NCI-H1105 treated with DMSO at 0.1 percent for 48 hours (cell line): ENCODE data around the gene RNF208.

ENCODE experiments used
- DNase-seq: peaks from one replicate; lab custom pipeline; 2025; lab: John Stamatoyannopoulos, UW

The RNF208 gene

DNA sequence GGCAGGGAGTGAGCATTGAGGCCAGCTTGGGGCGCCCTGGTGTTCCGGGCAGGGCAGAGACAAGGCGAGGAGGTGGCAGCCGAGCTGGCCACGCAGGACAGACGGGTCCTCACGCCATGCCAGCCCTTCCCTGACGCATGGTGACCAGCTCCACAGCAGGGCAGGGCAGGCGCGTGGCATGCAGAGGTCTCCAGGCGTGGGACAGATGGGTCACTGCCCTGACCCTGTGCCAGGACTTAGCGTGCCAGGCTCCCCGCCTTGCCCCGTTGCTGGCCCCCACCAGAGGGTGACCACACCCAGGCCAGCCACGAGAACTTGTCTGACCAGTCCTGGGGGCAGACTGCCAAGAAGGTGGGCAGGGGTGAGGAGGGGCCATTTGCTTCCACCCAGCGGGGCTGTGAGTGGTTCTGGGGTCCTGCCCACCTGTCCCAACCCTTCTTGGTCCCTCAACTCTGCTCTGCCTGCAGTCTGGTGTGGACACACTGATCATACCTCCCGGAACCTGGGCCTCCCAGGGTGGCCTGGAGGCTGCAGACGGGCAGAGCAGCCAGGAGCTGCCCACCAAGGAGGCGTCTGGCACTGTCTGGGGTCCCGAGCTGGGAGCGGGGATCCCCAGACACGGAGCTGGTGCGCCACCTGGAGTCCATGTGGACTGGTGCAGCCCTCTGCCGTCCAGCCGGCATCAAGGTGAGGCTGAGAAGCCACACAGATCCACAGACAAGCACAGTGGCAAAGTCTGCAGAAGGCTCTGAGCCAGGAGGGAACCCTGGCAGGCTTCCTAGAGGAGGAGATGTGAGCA lies 5.2 kb upstream of the RNF208 start, which contains the start of gene RNF224:
Gene RNF224, plus strand, starts transcription at position 449 of the 799 bp plus-strand sequence. CDS start 834 bp downstream, outside the sequence.
- peak; percentile 54 for DNase-seq

DNA sequence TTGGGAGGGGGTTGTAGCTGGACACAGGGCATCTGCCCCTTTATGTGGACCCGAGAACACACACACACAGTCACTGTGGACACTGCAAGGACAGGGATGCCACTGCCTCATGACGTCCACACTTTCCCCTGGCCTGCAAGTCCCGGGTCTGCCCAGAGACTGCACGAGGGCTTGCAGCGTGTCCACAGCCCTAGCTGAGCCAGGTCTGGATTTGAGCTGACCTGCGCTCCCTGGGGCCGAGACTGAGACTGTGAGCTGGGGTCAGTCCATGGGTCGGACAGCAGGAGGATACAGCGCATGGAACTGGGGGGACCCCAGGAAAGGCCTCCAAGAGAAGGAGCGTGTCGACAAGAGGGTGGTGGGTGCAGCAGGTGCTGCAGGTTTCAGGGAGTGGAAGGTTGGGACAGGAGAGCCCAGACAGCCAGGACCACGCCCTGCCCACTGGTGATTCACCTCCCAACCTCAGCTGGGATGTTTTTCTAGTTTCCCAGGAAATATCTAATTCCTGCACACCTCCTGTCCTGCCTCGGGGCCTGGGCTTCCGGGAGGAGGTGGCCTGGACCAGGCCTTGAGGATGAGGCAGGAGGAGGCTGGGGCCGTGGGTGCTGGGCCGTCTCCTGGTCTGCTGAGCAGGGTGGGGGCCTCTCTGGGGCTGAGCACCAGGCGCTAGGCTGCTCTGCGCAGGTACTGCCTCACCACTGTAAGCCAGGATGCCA lies 4.5 kb upstream of the RNF208 start:
- DNase-seq: no peak

DNA sequence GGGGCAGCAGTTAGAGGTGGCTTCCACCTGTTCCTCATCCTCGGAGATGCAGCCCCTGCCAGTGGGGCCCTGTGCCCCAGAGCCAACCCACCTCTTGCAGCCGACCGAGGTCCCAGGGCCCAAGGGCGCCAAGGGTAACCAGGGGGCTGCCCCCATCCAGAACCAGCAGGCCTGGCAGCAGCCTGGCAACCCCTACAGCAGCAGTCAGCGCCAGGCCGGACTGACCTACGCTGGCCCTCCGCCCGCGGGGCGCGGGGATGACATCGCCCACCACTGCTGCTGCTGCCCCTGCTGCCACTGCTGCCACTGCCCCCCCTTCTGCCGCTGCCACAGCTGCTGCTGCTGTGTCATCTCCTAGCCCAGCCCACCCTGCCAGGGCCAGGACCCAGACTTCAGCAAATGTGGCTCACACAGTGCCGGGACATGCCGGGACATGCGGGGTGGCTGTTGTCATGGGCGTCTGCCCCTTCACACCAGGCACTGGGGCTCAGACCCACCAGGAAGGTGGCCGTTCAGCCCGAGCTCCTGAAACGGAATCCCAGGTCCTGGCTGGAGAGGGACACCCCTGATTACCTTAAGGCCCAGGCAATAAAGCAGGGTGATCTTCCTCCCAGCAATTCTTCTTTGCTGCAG lies 3.8 kb upstream of the RNF208 start:
- DNase-seq: no peak

DNA sequence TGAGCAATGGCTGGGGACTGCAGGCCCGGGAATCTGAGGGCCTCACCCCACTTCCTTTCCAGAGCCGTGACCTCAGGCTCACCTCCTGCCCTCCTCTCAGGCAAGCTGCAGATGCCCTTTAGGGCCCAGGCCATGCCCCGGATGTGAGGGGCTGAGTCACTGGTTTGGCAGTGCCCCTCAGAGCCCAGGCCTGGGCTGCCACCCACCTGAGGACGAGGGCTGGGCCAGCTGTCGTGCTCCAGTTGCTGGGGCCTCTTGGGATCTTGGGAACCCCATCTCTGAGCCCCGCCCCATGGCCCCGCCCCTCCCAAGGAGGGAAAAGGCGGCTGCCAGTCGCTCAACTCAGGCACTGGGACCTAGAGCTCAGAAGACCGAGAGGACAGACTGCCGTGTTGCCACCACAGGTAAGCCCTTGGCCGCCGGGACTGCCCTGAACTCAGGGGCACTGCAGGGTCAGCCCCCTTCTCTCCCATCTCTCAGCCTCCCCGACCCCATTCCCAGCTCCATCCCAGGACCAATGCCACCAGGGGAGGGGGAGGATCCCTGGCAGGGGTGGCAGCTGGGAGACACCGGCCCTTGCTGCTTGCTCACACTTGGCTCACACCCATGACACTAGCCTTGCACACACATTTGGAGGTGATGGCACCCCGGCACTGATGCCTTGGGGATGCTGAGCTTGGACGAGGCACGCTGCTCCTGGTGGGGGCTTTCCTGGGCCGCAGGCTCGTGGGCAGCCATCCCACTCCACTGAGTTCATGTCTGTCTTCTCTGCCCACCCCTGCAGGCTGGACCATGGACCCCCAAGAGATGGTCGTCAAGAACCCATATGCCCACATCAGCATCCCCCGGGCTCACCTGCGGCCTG lies 3.0 kb upstream of the RNF208 start, which contains the start of gene CYSRT1:
Gene CYSRT1, plus strand, starts transcription at position 345 of the 865 bp plus-strand sequence. Its CDS starts 448 bp downstream, at position 793.
- DNase-seq: no peak

DNA sequence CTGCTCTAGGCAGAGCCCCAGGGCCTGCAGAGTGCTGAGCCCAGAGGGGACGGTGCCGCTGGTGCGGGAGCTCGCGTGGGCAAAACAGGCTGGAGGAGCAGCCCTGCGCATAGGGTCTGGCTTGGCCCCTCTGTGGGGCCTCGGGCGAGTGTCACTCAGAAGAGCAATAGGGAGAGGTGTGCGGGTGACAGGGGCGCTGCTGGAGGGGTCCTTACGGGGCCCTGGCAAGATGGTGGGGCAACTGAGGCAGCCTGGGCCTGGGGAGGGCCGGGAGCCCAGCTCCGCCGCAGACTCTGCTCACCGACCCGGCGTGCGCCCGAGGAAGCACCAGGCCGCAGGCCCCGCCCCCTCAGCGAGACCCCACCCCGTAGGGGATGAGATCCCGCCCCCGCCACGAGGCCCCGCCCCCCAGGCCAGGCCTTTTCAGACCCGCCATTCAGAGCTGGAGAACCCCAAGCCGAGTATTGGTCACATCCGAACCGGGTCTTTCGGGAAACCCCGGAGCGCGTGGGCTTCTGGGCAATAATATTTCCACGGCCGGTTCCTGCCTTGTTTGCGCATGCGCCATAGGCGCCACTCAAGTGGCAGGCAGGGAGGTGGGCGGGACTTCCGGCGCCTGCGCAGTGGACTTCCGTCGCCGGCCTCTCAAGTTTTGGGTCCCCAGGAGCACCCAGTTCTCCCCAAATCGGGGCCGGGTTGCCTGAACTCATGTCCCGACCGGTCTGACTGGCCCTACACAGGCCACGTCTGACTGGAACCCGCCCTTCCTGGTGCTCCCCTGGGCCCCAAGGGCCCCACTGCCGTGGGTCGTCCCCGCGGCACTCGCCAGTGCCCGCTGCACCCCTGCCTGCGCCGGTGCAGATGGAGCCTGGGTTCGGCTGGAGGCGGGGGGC lies 1.3 kb upstream of the RNF208 start:
- DNase-seq: peak; percentile 91

DNA sequence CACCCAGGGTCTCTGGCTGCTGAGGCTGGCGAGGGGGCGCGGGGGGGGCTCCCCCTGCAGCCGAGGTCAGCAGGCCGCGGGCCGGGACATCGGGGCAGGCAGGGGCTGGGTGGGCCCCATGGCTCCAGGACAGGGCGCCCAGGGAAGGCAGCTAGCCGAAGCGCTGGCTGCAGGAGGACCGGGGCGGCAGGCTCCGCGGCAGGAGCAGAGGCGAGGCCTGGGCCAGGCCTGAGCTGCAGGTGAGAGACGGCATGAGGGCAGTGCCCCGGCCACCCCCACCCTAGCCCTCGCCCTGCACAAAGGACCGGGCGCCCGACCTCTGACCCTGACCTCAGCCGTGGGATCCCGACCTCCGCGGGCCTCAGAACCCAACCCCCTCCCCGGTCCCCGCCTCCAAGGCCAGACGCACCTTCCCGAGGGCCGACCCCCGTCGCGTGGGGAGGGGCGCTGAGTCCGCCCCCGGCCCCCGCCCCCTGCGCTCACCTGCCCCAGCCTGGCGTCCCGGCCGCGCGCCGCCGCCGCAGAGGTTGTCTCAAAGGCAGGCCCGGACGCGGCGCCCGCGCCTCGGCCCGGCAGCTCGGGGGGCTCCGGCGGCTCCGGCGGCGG lies 431 bp downstream of the RNF208 start:
- DNase-seq: no peak

DNA sequence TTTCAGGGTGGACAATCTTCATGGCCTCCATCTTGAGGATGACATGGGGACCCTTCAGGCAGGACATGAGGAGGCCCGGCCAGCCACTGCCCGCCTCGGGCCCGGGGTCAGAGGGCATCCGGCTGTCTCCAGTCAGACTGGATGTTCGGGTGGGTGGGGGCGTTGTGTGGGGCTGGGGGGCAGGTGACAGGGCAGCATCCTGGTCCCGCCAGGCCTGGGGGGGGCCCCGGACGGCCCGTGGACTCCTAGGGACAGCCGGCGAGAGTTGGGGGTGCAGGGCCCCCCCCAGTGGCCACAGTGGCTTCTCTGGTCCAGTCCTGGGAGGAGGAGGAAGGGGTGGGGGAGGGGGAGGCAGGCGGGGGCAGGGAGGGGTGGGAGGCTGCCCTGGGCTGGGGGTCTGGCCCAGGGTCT lies 940 bp downstream of the RNF208 start:
- DNase-seq: no peak

DNA sequence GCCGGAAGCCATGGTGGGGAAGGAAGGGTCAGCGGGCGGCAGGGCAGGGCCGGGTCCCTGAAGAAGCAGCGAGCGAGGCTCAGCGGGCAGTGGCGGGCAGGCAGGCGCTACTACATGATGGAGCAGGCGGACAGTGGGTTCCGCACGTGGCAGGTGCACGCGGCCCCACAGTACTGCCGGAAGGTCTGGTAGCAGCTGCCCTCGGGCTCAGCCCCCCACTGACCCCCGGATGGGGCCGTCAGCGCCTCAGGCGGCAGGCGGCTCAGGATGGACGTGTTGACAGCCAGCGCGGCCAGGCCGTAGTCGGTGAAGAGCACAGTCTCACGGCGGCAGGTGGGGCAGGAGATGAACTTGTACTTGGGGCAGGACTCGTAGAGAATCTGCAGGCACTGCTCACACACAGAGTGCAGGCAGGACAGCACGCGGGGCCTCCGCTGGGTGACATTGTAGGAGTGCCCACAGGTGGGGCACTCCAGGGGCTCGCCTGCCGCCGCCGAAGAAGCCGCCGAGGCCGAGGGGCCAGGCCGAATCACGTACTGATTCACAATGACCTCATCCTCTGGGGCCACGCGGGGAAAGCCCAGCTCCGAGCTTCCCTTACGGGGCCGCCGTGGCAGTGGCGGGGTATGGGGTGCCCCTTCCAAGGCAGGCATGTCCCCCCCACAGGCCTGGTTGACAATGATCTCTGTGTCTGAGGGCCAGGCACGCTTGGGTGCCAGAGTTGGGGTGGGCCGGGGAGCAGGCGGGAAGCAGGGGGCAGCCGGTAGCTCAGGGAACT lies 1.5 kb downstream of the RNF208 start:
- DNase-seq: no peak

DNA sequence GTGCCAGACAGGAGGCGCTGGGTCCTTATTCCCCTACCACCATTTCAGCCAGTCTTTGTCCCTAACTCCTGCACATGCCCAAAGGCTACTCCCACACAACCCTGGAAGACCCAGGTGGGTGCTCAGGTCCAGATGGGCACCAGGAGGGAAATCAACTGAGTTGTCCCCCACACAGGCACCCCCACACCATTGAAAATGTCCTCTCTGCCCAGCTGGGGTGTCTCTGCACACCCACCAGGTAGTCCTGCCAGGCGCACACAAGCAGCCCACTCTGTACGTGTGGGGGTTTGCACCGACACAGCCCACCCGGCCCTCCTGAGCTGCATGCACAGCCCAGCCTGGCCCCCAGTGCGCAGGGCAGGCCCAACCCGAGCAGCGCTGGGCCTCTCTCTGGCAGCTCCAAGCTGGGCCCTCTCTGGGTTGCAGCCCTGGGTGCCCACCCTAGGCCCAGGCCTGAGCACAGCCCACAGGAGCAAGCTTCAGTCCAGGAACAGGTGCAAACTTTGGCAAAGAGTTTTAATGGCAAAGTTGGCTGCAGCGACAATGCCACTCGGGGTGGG lies 2.2 kb downstream of the RNF208 start:
- DNase-seq: no peak

DNA sequence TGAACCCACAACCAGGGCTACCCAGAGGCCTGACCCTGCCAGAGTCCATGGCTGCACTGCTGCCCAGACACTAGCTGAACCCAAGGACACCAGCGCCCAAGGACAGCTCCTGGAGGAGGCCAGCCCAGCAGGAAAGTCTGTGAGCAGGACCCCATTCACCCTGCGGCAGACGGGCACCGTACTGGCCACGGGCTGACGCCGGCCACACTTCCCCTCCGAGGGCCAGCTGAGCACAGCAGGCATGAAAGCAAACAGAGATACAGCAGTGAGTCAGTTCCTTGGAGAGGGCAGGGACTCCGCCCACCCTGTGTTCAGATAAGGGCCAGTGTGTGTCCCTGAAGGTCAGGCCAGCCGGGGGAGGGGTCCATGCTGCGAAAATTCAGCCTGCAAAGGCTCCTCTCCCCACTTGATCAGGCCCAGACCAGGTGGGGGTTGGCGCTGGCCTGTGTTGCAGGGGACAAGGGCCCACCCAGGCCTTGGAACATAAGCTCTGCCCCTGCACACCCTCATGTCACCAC lies 3.2 kb downstream of the RNF208 start:
- DNase-seq: no peak

DNA sequence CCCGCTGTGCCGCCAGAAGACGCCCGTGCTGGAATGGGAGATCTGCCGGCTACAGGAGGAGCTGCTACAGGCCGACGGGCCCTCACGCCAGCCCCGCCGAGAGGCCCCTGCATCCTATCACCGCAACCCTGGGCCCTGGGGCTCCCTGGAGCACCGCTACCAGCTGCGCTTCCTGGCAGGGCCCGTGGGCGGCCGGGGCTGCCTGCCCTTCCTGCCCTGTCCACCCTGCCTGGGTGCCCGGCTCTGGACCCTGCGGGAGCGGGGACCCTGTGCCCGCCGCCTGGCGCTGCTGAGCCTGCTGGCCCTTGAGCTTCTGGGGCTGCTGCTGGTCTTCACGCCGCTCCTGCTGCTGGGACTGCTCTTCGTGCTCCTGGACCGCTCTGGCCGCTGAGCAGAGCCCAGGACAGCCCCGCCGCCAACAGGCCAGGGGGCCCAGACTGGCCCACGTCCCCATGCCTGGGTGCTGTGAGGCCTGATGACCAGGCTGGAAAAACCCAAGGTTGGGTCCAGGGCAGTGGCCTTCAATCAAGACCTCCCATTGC lies 3.8 kb downstream of the RNF208 start:
- no peak for DNase-seq

DNA sequence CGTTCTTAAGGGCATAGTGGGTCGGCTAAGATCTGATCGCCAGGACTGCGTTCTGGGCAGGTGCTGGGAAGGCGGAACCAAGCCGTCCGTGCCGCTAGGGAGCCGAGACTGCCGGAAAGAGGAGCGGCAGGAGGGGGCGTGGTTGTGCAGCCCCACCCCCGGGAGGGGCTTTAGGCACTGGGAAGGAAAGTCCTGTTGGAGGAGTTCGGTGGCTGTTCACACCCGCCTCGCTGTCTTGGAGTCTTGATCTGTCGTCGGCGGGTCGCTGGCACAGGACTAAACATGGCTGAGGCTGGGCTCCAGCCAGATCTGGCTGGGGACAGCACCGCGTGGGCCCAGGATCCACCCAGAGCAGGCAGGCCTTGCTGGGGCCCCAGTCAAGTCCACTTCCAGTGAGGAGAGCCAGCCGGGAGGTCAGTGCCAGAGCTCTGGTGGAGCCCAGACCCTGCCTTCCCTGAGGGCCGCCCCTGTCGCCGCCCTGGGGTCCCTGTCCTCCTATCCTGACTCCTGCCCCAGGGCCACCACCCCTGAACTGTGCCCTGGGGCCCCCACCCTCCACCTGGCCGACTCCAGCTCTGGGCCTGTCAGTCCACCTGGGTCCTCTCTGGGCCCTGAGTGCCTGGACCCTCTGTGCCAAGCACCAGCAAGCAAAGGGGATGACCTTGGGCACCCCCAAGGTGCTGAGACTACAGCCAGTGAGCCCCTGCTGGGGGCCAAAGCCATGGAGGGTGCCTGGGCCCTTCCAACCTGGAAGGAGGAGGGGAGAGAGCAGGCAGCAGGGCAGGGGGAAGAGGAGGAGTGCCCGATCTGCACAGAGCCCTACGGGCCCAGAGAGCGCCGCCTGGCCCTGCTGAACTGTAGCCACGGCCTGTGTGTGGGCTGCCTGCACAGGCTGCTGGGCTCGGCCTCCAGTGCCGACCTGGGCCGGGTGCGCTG lies 4.5 kb downstream of the RNF208 start:
- DNase-seq: peak; percentile 64

DNA sequence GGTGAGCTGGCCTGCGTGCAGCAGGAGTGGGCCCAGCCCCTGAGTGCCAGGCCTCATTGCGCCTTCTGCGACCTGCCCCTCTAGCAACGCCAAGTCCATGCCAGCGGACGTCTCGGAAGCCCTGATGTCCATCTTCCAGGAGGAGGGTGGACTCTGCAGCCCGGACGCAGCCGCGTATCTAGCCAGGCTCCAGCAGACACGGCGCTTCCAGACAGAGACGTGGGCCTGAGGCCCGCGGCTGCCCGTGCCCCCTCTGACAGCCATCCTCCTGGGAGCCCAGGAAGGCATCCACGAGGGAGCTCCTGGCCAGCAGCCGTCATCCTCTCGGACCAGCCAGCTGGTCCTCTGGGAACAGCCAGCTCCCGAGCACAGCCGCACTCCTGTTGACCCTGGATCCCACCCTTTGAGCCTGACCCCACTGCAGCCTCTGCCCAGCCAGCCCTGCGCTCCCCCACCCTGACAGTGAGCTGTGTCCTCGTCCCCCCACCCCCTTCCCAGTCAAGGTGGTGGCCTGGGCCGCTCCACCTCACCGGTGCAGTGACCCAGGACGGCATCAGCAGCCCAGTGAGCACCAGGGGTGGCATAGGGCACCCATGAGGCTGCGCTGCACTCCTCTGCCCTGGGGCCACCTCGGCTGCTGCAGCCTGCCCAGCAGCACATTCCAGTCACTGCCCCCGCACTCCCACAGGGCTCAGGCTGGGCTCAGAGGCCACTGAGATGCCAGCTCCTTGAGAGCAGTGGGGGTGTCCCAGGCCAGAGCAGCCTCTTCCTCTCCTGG lies 5.7 kb downstream of the RNF208 start:
- no peak for DNase-seq

DNA sequence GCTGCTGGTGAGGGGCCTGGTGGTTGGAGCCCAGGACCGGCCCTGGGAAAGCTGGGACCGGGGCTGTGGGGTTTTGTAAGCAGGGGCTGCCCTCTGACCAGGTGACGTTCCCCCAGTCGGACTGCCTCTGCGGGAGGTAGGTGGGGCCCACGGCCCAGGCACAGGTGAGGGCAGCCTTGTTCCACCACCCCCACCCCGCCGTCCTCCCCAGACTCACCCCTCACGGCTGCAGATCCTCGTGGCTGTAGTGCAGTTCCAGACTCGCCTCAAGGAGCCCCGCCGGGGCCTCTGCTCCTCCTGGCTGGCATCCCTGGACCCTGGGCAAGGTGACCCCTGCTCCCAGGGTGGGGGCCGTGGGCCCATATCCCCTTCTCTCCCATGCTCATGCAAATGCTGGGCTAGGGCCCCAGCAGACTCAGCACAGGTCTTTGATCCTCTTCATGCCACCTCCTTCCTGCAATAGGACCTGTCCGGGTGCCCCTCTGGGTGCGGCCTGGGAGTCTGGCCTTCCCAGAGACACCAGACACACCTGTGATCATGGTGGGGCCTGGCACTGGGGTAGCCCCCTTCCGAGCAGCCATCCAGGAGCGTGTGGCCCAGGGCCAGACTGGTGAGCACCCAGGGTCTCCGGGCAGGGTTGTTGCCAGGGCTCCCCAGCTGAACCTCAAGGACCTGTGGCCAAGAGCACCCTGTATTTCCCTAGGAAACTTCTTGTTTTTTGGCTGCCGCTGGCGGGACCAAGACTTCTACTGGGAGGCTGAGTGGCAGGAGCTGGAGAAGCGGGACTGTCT lies 6.6 kb downstream of the RNF208 start:
- DNase-seq: no peak

DNA sequence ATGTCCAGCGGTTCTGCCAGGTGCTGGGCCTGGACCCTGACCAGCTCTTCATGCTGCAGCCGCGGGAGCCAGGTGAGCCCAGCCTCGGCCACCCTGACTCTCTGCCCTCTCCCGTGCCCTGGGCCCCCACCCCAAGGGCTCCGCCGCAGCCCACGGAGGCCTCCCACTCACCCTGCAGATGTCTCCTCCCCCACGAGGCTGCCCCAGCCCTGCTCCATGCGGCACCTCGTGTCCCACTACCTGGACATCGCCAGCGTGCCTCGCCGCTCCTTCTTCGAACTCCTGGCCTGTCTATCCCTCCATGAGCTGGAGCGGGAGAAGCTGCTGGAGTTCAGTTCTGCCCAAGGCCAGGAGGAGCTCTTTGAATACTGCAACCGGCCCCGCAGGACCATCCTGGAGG lies 7.4 kb downstream of the RNF208 start:
- no peak for DNase-seq
